ENCODE data around the gene DTWD2.

GRCh38 chr5:118924006-118924389 lies 64.3 kb downstream of the DTWD2 start:
- no peak for TF ChIP-seq CTCF (IDR thresholded peaks at IDR 0.05; ENCODE audit: low read depth, low read length)
- TF ChIP-seq EZH2phosphoT487 (IDR thresholded peaks at IDR 0.05; ENCODE audit: low read depth): no peak

All from OCI-LY3 (cell line).